SU-DHL-6 (cell line): ENCODE measurements around the gene HSPBP1.

Experiments used
- EZH2phosphoT487 ChIP-seq: fragments of 200-600 bp; sonication (generic), shearing (Covaris generic); conservative IDR thresholded peaks from 2 replicates; pipeline ENCODE4 v1.6.1; 2018; ENCODE audit warnings: mild to moderate bottlenecking, antibody characterized with exemption, low read length, moderate library complexity, mixed read lengths
- TF ChIP-seq, protein P1 (sequence below): fragments of 200-600 bp; sonication (generic); IDR thresholded peaks from one replicate; pipeline ENCODE4 v1.5.1; 2017; ENCODE audit warnings: antibody characterized with exemption, mild to moderate bottlenecking, low read length, moderate library complexity; ENCODE audit not compliant: insufficient read depth, poor library complexity, severe bottlenecking

DNA sequence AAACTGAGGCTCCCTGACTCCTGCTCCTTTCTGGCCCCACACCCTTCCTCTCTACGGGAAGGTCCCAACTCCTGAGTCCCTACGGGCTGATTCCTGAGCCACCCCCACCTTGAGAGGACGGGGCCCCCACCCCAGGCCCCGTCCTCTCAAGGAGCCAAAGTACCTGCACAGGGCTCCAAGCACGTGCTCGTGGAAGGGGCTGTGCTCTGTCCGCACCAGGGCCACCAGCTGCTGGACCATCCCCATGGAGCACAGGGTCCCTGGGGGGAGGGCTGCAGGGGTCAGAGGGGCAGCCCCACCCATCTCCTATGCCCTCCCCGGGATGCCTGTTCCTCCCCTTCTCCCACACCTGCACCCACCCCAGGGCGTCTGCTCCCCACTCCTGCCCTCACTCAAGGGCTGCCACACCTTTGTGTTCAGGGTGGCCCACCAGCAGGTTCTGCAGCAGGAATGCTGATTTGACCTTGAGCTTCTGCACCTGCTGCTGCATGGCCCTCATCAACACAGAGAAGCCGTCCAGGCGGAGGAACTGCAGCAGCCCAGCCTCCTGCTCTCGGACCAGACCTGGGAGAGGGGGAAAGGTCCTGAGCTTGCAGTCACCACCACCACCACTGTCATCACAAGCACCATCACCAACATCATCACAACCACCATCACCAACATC lies 14.1 kb downstream of the HSPBP1 start:
- TF ChIP-seq, protein P1, sequence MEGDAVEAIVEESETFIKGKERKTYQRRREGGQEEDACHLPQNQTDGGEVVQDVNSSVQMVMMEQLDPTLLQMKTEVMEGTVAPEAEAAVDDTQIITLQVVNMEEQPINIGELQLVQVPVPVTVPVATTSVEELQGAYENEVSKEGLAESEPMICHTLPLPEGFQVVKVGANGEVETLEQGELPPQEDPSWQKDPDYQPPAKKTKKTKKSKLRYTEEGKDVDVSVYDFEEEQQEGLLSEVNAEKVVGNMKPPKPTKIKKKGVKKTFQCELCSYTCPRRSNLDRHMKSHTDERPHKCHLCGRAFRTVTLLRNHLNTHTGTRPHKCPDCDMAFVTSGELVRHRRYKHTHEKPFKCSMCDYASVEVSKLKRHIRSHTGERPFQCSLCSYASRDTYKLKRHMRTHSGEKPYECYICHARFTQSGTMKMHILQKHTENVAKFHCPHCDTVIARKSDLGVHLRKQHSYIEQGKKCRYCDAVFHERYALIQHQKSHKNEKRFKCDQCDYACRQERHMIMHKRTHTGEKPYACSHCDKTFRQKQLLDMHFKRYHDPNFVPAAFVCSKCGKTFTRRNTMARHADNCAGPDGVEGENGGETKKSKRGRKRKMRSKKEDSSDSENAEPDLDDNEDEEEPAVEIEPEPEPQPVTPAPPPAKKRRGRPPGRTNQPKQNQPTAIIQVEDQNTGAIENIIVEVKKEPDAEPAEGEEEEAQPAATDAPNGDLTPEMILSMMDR = no peak
- TF ChIP-seq EZH2phosphoT487 = no peak
